ENCODE data around the gene ATP11B. TPM values are rescaled to one million over a fixed set of nuclear protein-coding genes. Genes with fewer than 3 reads are reported as not detected.

The ATP11B gene
- 14.9 TPM for polyA plus RNA-seq (2012; ENCODE audit: low read depth, missing spikeins)

DNA sequence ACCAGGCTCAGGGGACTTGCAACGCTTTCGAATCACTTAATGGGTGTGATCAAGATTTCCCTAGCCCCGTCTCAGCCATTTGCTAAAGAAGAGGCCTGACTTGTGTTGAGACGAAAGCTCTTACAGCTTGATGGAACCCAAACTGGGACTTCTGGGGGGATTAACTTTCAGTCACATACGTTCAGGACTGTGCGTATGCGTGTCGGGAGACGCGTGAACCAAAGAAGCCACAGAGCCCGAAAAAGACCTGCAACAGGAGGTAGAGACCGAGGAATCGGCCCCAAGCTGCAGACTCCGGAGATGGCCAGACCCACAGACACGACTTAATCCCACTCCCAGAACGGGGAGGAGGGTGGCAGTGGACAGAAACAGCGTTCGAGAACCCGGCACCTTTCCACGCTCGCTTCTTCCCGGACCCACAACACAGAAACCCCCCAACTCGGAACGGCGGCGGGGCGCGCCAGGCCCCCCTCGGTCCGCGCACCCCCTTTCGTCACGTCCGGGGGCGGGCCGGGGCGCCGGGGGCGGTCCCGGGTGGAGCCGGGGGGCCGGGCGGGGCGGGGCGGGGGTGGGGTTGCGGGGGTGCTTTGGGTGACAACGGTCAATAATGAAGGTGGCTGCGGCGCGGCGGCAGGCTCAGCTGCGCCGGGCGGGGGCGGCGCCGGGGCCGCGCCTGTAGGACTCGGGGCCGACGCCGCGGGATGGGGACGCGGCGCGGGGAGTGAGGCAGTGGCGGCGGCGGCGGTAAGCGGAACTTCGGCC lies at the start of gene ATP11B:
Gene ATP11B, plus strand, starts transcription at position 604 of the 762 bp plus-strand sequence. CDS start 256 bp downstream, outside the sequence.
- DNase-seq (ENCODE audit: insufficient read length, low spot score) = peak; percentile 69
- peak; percentile 77 for FAIRE-seq
- TF ChIP-seq POLR2A (IDR thresholded peaks at IDR 0.05; ENCODE audit: low read depth, low read length) (peak; percentile 72; the same call in 1 of the 2 replicates), POU2F2 (IDR thresholded peaks at IDR 0.05; ENCODE audit: low read depth, low read length) (0 out of 2 replicates have a peak, but pooled peaks have one; percentile 32), PAX5 (IDR thresholded peaks at IDR 0.05; ENCODE audit: insufficient read depth, low read length, severe bottlenecking) (no peak), TAF1 (IDR thresholded peaks at IDR 0.05; ENCODE audit: low read depth, low read length) (0 out of 2 replicates have a peak, but pooled peaks have one; percentile 31), SPI1 (IDR thresholded peaks at IDR 0.05; ENCODE audit: low read depth, low read length) (no peak), POLR2AphosphoS5 (IDR thresholded peaks at IDR 0.05; ENCODE audit: low read depth, low read length) (peak; percentile 78)

DNA sequence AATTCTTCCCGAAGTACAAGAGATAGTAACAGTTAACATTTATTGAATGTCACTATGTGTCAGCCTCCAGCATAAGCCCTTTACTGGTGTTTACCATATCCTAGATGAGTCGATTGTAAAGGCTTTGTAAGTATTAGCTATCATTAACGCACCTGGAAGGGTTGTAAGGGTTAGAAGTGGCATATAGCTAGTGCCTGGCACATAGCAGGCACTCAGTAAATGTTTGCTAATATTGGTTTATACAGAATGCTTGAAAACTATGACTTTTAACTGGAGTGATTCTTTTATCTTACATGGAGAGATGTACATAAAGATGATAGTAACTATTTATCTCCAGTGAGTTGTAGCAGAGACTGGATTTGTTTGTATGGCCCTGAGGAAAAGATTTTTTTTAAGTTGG lies 46.3 kb upstream of the ATP11B start:
- TF ChIP-seq TAF1 (IDR thresholded peaks at IDR 0.05; ENCODE audit: low read depth, low read length) (no peak), POLR2A (IDR thresholded peaks at IDR 0.05; ENCODE audit: low read depth, low read length) (no peak)
- FAIRE-seq = no peak
- DNase-seq (ENCODE audit: insufficient read length, low spot score) = no peak

DNA sequence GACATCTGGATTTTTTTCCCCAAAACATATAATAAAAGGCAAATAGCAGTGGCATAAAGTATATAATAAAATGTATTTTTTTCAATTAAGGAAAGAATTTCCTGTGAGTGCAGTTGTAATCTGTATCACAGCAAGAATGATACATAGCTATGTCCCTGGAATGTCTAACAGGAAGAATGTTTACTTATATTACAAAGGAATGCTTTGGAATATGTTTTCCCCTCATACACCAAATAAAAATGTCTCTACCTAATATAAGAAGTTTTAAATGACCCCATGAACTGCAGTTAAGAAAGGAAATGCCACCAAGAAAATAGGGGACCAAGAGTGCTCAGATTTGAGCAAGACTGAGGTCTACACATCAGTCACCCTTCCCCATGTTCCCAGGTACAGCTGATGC lies 38.0 kb upstream of the ATP11B start:
- TF ChIP-seq POLR2A (IDR thresholded peaks at IDR 0.05; ENCODE audit: low read depth, low read length) = no peak
- TF ChIP-seq POLR2AphosphoS5 (IDR thresholded peaks at IDR 0.05; ENCODE audit: low read depth, low read length) = no peak
- TF ChIP-seq SPI1 (IDR thresholded peaks at IDR 0.05; ENCODE audit: low read depth, low read length) = no peak
- TF ChIP-seq PAX5 (IDR thresholded peaks at IDR 0.05; ENCODE audit: insufficient read depth, low read length, severe bottlenecking) = no peak
- no peak for TF ChIP-seq POU2F2 (IDR thresholded peaks at IDR 0.05; ENCODE audit: low read depth, low read length)
- TF ChIP-seq TAF1 (IDR thresholded peaks at IDR 0.05; ENCODE audit: low read depth, low read length) = no peak
- FAIRE-seq (no peak), DNase-seq (ENCODE audit: insufficient read length, low spot score) (no peak)

DNA sequence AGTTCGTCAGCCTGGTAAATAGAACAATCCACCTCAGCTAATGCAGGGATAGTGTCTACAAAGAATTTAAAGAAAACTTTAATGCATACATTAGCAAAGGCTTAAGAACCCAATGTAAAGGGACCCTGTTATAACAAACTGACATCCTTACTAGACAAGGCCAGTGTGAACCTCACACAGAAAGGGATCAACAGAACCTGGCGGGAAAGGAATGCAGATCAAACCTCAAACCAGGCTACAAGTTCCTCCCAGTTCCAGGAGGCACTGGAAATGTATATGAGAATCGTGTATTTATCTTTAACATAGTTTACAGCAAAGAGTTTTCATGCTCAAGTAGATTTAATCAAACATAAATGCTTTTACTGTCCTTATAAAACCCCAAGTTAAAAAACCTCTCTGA lies 37.6 kb upstream of the ATP11B start:
- FAIRE-seq (no peak), DNase-seq (ENCODE audit: insufficient read length, low spot score) (no peak)
- TF ChIP-seq SPI1 (IDR thresholded peaks at IDR 0.05; ENCODE audit: low read depth, low read length) (no peak), POLR2AphosphoS5 (IDR thresholded peaks at IDR 0.05; ENCODE audit: low read depth, low read length) (no peak)

DNA sequence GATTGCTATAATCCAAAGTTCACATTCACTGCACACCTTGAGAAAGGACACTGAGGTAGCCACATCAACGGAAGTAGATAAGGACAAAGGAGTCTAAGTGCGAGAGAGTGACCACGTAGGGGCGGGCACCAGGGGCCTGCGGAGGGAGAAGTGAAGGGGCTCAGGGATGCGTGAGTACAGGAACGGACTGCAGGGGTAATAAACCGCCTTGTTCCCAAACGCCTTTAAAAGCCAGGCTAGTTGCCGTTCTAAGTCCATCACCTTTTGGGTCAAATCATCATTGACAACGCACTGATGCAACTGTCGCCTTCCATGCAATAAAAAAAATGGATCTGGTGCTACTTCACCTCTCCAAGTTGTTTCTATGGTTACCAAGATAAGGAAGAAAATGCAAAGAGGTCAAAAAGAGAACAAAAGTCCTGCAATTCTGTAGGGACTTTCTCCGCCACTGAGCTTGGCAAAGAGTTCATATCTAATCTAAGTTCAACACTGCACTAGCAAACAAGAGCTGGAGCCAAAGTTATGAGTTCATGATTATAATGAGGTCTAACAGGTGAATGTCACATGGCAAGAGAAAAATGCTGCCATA lies 32.6 kb upstream of the ATP11B start:
- DNase-seq (ENCODE audit: insufficient read length, low spot score) (no peak), FAIRE-seq (no peak)
- no peak for TF ChIP-seq SPI1 (IDR thresholded peaks at IDR 0.05; ENCODE audit: low read depth, low read length)
- no peak for TF ChIP-seq TAF1 (IDR thresholded peaks at IDR 0.05; ENCODE audit: low read depth, low read length)
- TF ChIP-seq POLR2AphosphoS5 (IDR thresholded peaks at IDR 0.05; ENCODE audit: low read depth, low read length) = no peak
- no peak for TF ChIP-seq POU2F2 (IDR thresholded peaks at IDR 0.05; ENCODE audit: low read depth, low read length)
- no peak for TF ChIP-seq PAX5 (IDR thresholded peaks at IDR 0.05; ENCODE audit: insufficient read depth, low read length, severe bottlenecking)
- no peak for TF ChIP-seq POLR2A (IDR thresholded peaks at IDR 0.05; ENCODE audit: low read depth, low read length)

DNA sequence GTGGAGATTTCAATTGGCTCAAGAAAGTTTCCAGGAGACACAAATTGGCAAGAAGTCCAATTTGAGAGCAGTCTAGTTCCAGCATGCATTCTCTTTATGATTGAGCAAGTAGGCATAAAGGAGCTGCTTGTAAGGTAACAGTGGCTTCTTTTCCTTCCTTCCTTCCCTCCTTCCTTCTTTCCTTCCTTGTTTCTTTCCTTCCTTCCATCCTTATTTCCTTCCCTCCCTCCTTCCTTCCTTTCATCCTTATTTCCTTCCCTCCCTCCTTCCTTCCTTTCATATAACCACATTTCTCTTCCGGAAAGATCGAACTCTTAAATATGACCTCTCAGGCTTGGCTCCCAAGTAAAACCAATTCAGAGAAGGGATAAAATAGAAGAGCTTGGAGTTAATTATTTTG lies 29.4 kb upstream of the ATP11B start:
- TF ChIP-seq POLR2A (IDR thresholded peaks at IDR 0.05; ENCODE audit: low read depth, low read length) (no peak), PAX5 (IDR thresholded peaks at IDR 0.05; ENCODE audit: insufficient read depth, low read length, severe bottlenecking) (no peak), SPI1 (IDR thresholded peaks at IDR 0.05; ENCODE audit: low read depth, low read length) (no peak), POU2F2 (IDR thresholded peaks at IDR 0.05; ENCODE audit: low read depth, low read length) (no peak), POLR2AphosphoS5 (IDR thresholded peaks at IDR 0.05; ENCODE audit: low read depth, low read length) (no peak), TAF1 (IDR thresholded peaks at IDR 0.05; ENCODE audit: low read depth, low read length) (no peak)
- DNase-seq (ENCODE audit: insufficient read length, low spot score) (no peak), FAIRE-seq (no peak)

DNA sequence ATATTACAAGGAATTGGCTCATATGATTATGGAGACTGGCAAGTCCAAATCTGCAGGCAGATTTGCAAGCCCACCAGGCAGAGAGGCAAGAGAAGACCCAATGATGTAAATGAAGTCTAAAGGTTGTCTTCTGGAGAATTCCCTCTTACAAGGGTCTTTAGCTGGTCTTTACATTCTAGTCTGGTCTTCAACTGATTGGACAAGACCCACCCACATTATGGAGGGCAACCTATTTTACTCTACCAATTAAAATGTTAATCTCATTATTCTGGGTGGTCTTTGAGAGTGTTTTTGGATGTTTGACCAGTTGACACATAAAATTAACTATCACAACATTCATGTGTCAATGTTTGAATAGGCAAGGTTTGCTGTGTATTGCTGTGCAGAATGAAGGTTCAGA lies 28.0 kb upstream of the ATP11B start:
- FAIRE-seq (no peak), DNase-seq (ENCODE audit: insufficient read length, low spot score) (no peak)
- no peak for TF ChIP-seq SPI1 (IDR thresholded peaks at IDR 0.05; ENCODE audit: low read depth, low read length)
- TF ChIP-seq PAX5 (IDR thresholded peaks at IDR 0.05; ENCODE audit: insufficient read depth, low read length, severe bottlenecking) = no peak
- TF ChIP-seq POU2F2 (IDR thresholded peaks at IDR 0.05; ENCODE audit: low read depth, low read length) = no peak
- no peak for TF ChIP-seq TAF1 (IDR thresholded peaks at IDR 0.05; ENCODE audit: low read depth, low read length)
- no peak for TF ChIP-seq POLR2A (IDR thresholded peaks at IDR 0.05; ENCODE audit: low read depth, low read length)
- TF ChIP-seq POLR2AphosphoS5 (IDR thresholded peaks at IDR 0.05; ENCODE audit: low read depth, low read length) = no peak

DNA sequence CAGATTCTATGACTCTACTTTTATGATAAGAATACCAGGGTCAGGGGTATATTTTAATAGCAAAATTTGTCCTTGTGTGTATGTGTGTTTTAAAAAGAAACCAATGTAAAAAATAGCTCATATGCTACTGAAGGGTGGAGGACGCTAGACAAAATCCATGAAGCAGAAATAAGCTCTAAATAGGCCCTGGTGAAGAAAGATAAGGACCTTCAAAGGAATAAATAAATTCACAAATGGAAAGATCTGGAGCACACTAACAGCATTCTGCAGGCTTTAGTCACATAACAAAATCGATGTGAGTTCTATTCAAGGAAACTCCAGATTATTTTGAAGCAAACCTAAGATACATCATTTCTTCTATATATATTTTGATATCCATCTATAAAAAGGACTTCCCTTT lies 27.2 kb upstream of the ATP11B start:
- DNase-seq (ENCODE audit: insufficient read length, low spot score) (no peak), FAIRE-seq (no peak)
- TF ChIP-seq POLR2A (IDR thresholded peaks at IDR 0.05; ENCODE audit: low read depth, low read length) = no peak
- no peak for TF ChIP-seq PAX5 (IDR thresholded peaks at IDR 0.05; ENCODE audit: insufficient read depth, low read length, severe bottlenecking)
- no peak for TF ChIP-seq TAF1 (IDR thresholded peaks at IDR 0.05; ENCODE audit: low read depth, low read length)
- TF ChIP-seq SPI1 (IDR thresholded peaks at IDR 0.05; ENCODE audit: low read depth, low read length) = no peak
- no peak for TF ChIP-seq POLR2AphosphoS5 (IDR thresholded peaks at IDR 0.05; ENCODE audit: low read depth, low read length)
- no peak for TF ChIP-seq POU2F2 (IDR thresholded peaks at IDR 0.05; ENCODE audit: low read depth, low read length)

DNA sequence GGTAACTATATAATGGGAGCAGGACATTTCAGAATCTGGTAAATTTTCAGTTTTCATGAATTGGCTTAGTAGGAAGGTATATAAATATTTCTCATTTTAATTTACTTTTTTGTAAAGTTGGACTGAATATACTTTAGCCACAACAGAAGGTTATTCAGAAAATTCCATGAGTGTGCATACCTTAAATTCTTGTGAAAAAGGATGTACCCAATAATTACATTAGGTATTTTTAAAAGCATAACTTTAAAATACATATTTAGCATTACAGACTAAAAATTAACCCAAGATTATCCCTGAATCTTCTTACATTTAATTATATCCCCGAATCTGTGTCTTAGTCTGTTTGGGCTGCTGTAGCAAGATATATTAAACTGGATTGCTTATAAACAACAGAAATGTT lies 24.9 kb upstream of the ATP11B start:
- FAIRE-seq (no peak), DNase-seq (ENCODE audit: insufficient read length, low spot score) (no peak)
- no peak for TF ChIP-seq PAX5 (IDR thresholded peaks at IDR 0.05; ENCODE audit: insufficient read depth, low read length, severe bottlenecking)
- TF ChIP-seq SPI1 (IDR thresholded peaks at IDR 0.05; ENCODE audit: low read depth, low read length) = no peak
- TF ChIP-seq POU2F2 (IDR thresholded peaks at IDR 0.05; ENCODE audit: low read depth, low read length) = no peak
- TF ChIP-seq TAF1 (IDR thresholded peaks at IDR 0.05; ENCODE audit: low read depth, low read length) = no peak
- TF ChIP-seq POLR2A (IDR thresholded peaks at IDR 0.05; ENCODE audit: low read depth, low read length) = no peak
- no peak for TF ChIP-seq POLR2AphosphoS5 (IDR thresholded peaks at IDR 0.05; ENCODE audit: low read depth, low read length)

Measured in GM12891 (cell line).